ENCODE measurements around the gene SYMPK. TPM values are rescaled to one million over a fixed set of nuclear protein-coding genes. Genes with fewer than 3 reads are reported as not detected.

Gene SYMPK
- total RNA-seq, 1 donor from 2014 or later: 131 TPM

GRCh38 chr19:45789035-45789786 lies 73.7 kb downstream of the SYMPK start:
- Mint-ChIP-seq H3K4me3 (no peak overlapping the region), H3K4me1 (peaks cover 27% of the 10 kb centered on the region), H3K27me3 (peaks cover 39% of the 10 kb centered on the region), H3K9me3 (no peaks in the 10 kb centered on the region), H3K36me3 (ENCODE audit: low read depth) (peaks cover 54% of the 10 kb centered on the region), H3K27ac (no peak overlapping the region)
- no peak for DNase-seq
- intact Hi-C loops (cut with micrococcal nuclease): no loop called here

GRCh38 chr19:45786533-45786894 lies 76.4 kb downstream of the SYMPK start:
- peaks cover 9% of the 10 kb centered on the region for H3K4me1 Mint-ChIP-seq
- H3K36me3 Mint-ChIP-seq (ENCODE audit: low read depth): peaks cover 52% of the 10 kb centered on the region
- no peaks in the 10 kb centered on the region for H3K9me3 Mint-ChIP-seq
- intact Hi-C loops (cut with micrococcal nuclease): no loop called here
- DNase-seq: no peak
- no peak overlapping the region for H3K27ac Mint-ChIP-seq
- H3K27me3 Mint-ChIP-seq: peaks cover 31% of the 10 kb centered on the region
- H3K4me3 Mint-ChIP-seq: no peak overlapping the region

- Mint-ChIP-seq H3K27ac (no peak overlapping the region), H3K36me3 (ENCODE audit: low read depth) (peaks cover 49% of the 10 kb centered on the region), H3K4me3 (no peak overlapping the region), H3K27me3 (peaks cover 32% of the 10 kb centered on the region), H3K9me3 (no peaks in the 10 kb centered on the region), H3K4me1 (peaks cover 6% of the 10 kb centered on the region)
- DNase-seq: no peak
- intact Hi-C loops (cut with micrococcal nuclease): no loop called here
Observed at GRCh38 chr19:45785781-45786532, 77.0 kb downstream of the SYMPK start.

GRCh38 chr19:45785097-45785496 lies 77.8 kb downstream of the SYMPK start:
- Mint-ChIP-seq H3K27me3 (peaks cover 37% of the 10 kb centered on the region), H3K27ac (no peak overlapping the region), H3K36me3 (ENCODE audit: low read depth) (peaks cover 42% of the 10 kb centered on the region), H3K4me1 (peaks cover 4% of the 10 kb centered on the region), H3K9me3 (no peaks in the 10 kb centered on the region), H3K4me3 (no peak overlapping the region)
- intact Hi-C loops (cut with micrococcal nuclease): no loop called here
- peak; percentile 56 for DNase-seq

- Mint-ChIP-seq H3K27ac (no peak overlapping the region), H3K9me3 (no peaks in the 10 kb centered on the region), H3K4me3 (no peak overlapping the region), H3K27me3 (peaks cover 42% of the 10 kb centered on the region), H3K4me1 (peaks cover 10% of the 10 kb centered on the region), H3K36me3 (ENCODE audit: low read depth) (peaks cover 33% of the 10 kb centered on the region)
- no peak for DNase-seq
- intact Hi-C loops (cut with micrococcal nuclease): no loop called here
Observed at GRCh38 chr19:45784096-45784495, 78.9 kb downstream of the SYMPK start.

- no peak overlapping the region for H3K4me3 Mint-ChIP-seq
- H3K4me1 Mint-ChIP-seq: peaks cover 15% of the 10 kb centered on the region
- DNase-seq: no peak
- H3K9me3 Mint-ChIP-seq: no peaks in the 10 kb centered on the region
- H3K27me3 Mint-ChIP-seq: peaks cover 34% of the 10 kb centered on the region
- peaks cover 25% of the 10 kb centered on the region for H3K36me3 Mint-ChIP-seq (ENCODE audit: low read depth)
- intact Hi-C loops (cut with micrococcal nuclease): no loop called here
- H3K27ac Mint-ChIP-seq: no peak overlapping the region
Observed at GRCh38 chr19:45782820-45783785, 79.8 kb downstream of the SYMPK start.

- Mint-ChIP-seq H3K36me3 (ENCODE audit: low read depth) (peaks cover 16% of the 10 kb centered on the region), H3K4me1 (peaks cover 15% of the 10 kb centered on the region), H3K27me3 (peaks cover 29% of the 10 kb centered on the region), H3K4me3 (no peak within 1 kb of the TSS), H3K9me3 (no peaks in the 10 kb centered on the region), H3K27ac (no peak within 1 kb of the TSS)
- no peak for DNase-seq
- intact Hi-C loops (cut with micrococcal nuclease): no loop called here
Observed at GRCh38 chr19:45782162-45782691, 80.7 kb downstream of the SYMPK start, which contains the start of gene DMPK. Gene DMPK, minus strand, starts transcription at chr19:45782490. Its CDS starts 138 bp downstream, at chr19:45782352.

GRCh38 chr19:45781214-45782161 lies 81.5 kb downstream of the SYMPK start:
- DNase-seq: no peak
- no peaks in the 10 kb centered on the region for H3K9me3 Mint-ChIP-seq
- peaks cover 15% of the 10 kb centered on the region for H3K4me1 Mint-ChIP-seq
- H3K27me3 Mint-ChIP-seq: peaks cover 29% of the 10 kb centered on the region
- intact Hi-C loops (cut with micrococcal nuclease): no loop called here
- peaks cover 12% of the 10 kb centered on the region for H3K36me3 Mint-ChIP-seq (ENCODE audit: low read depth)
- no peak overlapping the region for H3K4me3 Mint-ChIP-seq
- no peak overlapping the region for H3K27ac Mint-ChIP-seq

GRCh38 chr19:45780448-45781213 lies 82.3 kb downstream of the SYMPK start:
- H3K4me3 Mint-ChIP-seq: no peak overlapping the region
- peaks cover 8% of the 10 kb centered on the region for H3K36me3 Mint-ChIP-seq (ENCODE audit: low read depth)
- H3K4me1 Mint-ChIP-seq: peaks cover 15% of the 10 kb centered on the region
- intact Hi-C loops (cut with micrococcal nuclease): no loop called here
- no peaks in the 10 kb centered on the region for H3K9me3 Mint-ChIP-seq
- no peak overlapping the region for H3K27ac Mint-ChIP-seq
- no peak for DNase-seq
- peaks cover 29% of the 10 kb centered on the region for H3K27me3 Mint-ChIP-seq

- peaks cover 6% of the 10 kb centered on the region for H3K36me3 Mint-ChIP-seq (ENCODE audit: low read depth)
- peaks cover 27% of the 10 kb centered on the region for H3K27me3 Mint-ChIP-seq
- peaks cover 15% of the 10 kb centered on the region for H3K4me1 Mint-ChIP-seq
- intact Hi-C loops (cut with micrococcal nuclease): no loop called here
- no peak overlapping the region for H3K4me3 Mint-ChIP-seq
- no peaks in the 10 kb centered on the region for H3K9me3 Mint-ChIP-seq
- no peak for DNase-seq
- H3K27ac Mint-ChIP-seq: no peak overlapping the region
Observed at GRCh38 chr19:45780146-45780447, 82.8 kb downstream of the SYMPK start.

GRCh38 chr19:45779231-45780145 lies 83.5 kb downstream of the SYMPK start:
- H3K27ac Mint-ChIP-seq: peak overlapping the region; percentile 34
- no peaks in the 10 kb centered on the region for H3K9me3 Mint-ChIP-seq
- H3K4me1 Mint-ChIP-seq: peaks cover 15% of the 10 kb centered on the region
- peak; percentile 96 for DNase-seq
- H3K36me3 Mint-ChIP-seq (ENCODE audit: low read depth): peaks cover 6% of the 10 kb centered on the region
- intact Hi-C loops (cut with micrococcal nuclease): loop anchor here (1.0 kb wide), 2 partner anchors 9 to 13 kb away; partner anchors contain the start of gene DMWD
- peaks cover 26% of the 10 kb centered on the region for H3K27me3 Mint-ChIP-seq
- H3K4me3 Mint-ChIP-seq: peak overlapping the region; percentile 72
